HEK293 (cell line): ENCODE measurements around the gene TRAF2.

Experiments used
- EGR2 ChIP-seq: fragments of 450-650 bp; formaldehyde crosslinking; IDR thresholded peaks from 2 replicates; pipeline ENCODE4 v1.5.1; 2016; ENCODE audit warnings: low read depth, missing biosample characterization, missing genetic modification characterization
- KLF16 ChIP-seq: fragments of 450-650 bp; formaldehyde crosslinking; IDR thresholded peaks from 2 replicates; pipeline ENCODE4 v1.5.1; 2017; ENCODE audit warnings: missing biosample characterization, missing genetic modification characterization
- SALL2 ChIP-seq: fragments of 450-650 bp; formaldehyde crosslinking; IDR thresholded peaks from 2 replicates; pipeline ENCODE4 v1.5.0; 2017; ENCODE audit warnings: missing biosample characterization, mild to moderate bottlenecking, missing genetic modification characterization, borderline replicate concordance
- SP3 ChIP-seq: fragments of 450-650 bp; formaldehyde crosslinking; IDR thresholded peaks from 2 replicates; pipeline ENCODE4 v1.5.1; 2016; ENCODE audit warnings: missing biosample characterization, missing genetic modification characterization
- TRIM28 ChIP-seq: IDR thresholded peaks from 2 replicates; pipeline ENCODE4 v1.6.1; 2011; ENCODE audit warnings: low read length, control low read depth, borderline replicate concordance
- ZBTB48 ChIP-seq: fragments of 450-650 bp; formaldehyde crosslinking; IDR thresholded peaks from 2 replicates; pipeline ENCODE4 v1.5.1; 2016; ENCODE audit warnings: missing biosample characterization, missing genetic modification characterization
- ZBTB8A ChIP-seq: fragments of 450-650 bp; formaldehyde crosslinking; IDR thresholded peaks from 2 replicates; pipeline ENCODE4 v1.5.1; 2016; ENCODE audit warnings: missing biosample characterization, missing genetic modification characterization
- ZNF114 ChIP-seq: fragments of 450-650 bp; formaldehyde crosslinking; IDR thresholded peaks from 2 replicates; pipeline ENCODE4 v1.5.0; 2017; ENCODE audit warnings: missing biosample characterization, missing genetic modification characterization
- ZNF155 ChIP-seq: fragments of 450-650 bp; formaldehyde crosslinking; IDR thresholded peaks from 2 replicates; pipeline ENCODE4 v1.5.1; 2016; ENCODE audit warnings: missing biosample characterization, missing genetic modification characterization
- ZNF174 ChIP-seq: fragments of 450-650 bp; formaldehyde crosslinking; IDR thresholded peaks from 2 replicates; pipeline ENCODE4 v1.5.0; 2017; ENCODE audit warnings: missing biosample characterization, mild to moderate bottlenecking, missing genetic modification characterization
- ZNF214 ChIP-seq: fragments of 450-650 bp; formaldehyde crosslinking; IDR thresholded peaks from 2 replicates; pipeline ENCODE4 v1.5.1; 2017; ENCODE audit warnings: missing biosample characterization, mild to moderate bottlenecking, missing genetic modification characterization, borderline replicate concordance
- ZNF239 ChIP-seq: fragments of 450-650 bp; formaldehyde crosslinking; IDR thresholded peaks from 2 replicates; pipeline ENCODE4 v1.5.1; 2016; ENCODE audit warnings: missing biosample characterization, missing genetic modification characterization
- ZNF302 ChIP-seq: fragments of 450-650 bp; formaldehyde crosslinking; IDR thresholded peaks from 2 replicates; pipeline ENCODE4 v1.5.1; 2016; ENCODE audit warnings: missing biosample characterization, missing genetic modification characterization, low read depth
- ZNF366 ChIP-seq: fragments of 450-650 bp; formaldehyde crosslinking; conservative IDR thresholded peaks from 2 replicates; pipeline ENCODE4 v1.5.1; 2016; ENCODE audit warnings: missing biosample characterization, missing genetic modification characterization
- ZNF391 ChIP-seq: fragments of 450-650 bp; formaldehyde crosslinking; IDR thresholded peaks from 2 replicates; pipeline ENCODE4 v1.5.1; 2016; ENCODE audit warnings: low read depth, missing biosample characterization, missing genetic modification characterization, borderline replicate concordance
- ZNF423 ChIP-seq: fragments of 450-650 bp; formaldehyde crosslinking; IDR thresholded peaks from 2 replicates; pipeline ENCODE4 v1.5.1; 2016; ENCODE audit warnings: missing biosample characterization, missing genetic modification characterization
- ZNF530 ChIP-seq: fragments of 450-650 bp; formaldehyde crosslinking; IDR thresholded peaks from 2 replicates; pipeline ENCODE4 v1.5.1; 2016; ENCODE audit warnings: low read depth, missing biosample characterization, missing genetic modification characterization
- ZNF561 ChIP-seq: fragments of 450-650 bp; IDR thresholded peaks from 2 replicates; pipeline ENCODE4 v1.5.1; 2018; ENCODE audit warnings: missing biosample characterization, missing genetic modification characterization, borderline replicate concordance
- ZNF596 ChIP-seq: fragments of 450-650 bp; IDR thresholded peaks from 2 replicates; pipeline ENCODE4 v1.5.0; 2018; ENCODE audit warnings: missing biosample characterization, mild to moderate bottlenecking, missing genetic modification characterization, moderate library complexity
- ZNF610 ChIP-seq: fragments of 450-650 bp; formaldehyde crosslinking; IDR thresholded peaks from 2 replicates; pipeline ENCODE4 v1.5.1; 2016; ENCODE audit warnings: missing biosample characterization, missing genetic modification characterization, borderline replicate concordance
- ZNF624 ChIP-seq: fragments of 450-650 bp; formaldehyde crosslinking; IDR thresholded peaks from 2 replicates; pipeline ENCODE4 v1.5.1; 2017; ENCODE audit warnings: missing biosample characterization, missing genetic modification characterization
- ZNF670 ChIP-seq: fragments of 450-650 bp; formaldehyde crosslinking; IDR thresholded peaks from 2 replicates; pipeline ENCODE4 v1.5.1; 2016; ENCODE audit warnings: missing biosample characterization, missing genetic modification characterization, low read depth
- ZNF677 ChIP-seq: fragments of 450-650 bp; IDR thresholded peaks from 2 replicates; pipeline ENCODE4 v1.5.0; 2018; ENCODE audit warnings: missing biosample characterization, mild to moderate bottlenecking, missing genetic modification characterization, moderate library complexity
- ZNF76 ChIP-seq: fragments of 450-650 bp; formaldehyde crosslinking; IDR thresholded peaks from 2 replicates; pipeline ENCODE4; 2016; ENCODE audit warnings: low read depth, missing biosample characterization, missing genetic modification characterization, borderline replicate concordance
- ZNF776 ChIP-seq: fragments of 450-650 bp; formaldehyde crosslinking; IDR thresholded peaks from 2 replicates; pipeline ENCODE4 v1.5.0; 2017; ENCODE audit warnings: missing biosample characterization, missing genetic modification characterization, borderline replicate concordance
- ZNF792 ChIP-seq: fragments of 450-650 bp; formaldehyde crosslinking; IDR thresholded peaks from 2 replicates; pipeline ENCODE4 v1.5.1; 2016; ENCODE audit warnings: missing biosample characterization, missing genetic modification characterization
- TF ChIP-seq, protein P1 (sequence below): fragments of 450-650 bp; formaldehyde crosslinking; IDR thresholded peaks from 2 replicates; pipeline ENCODE4 v1.5.1; 2016; ENCODE audit warnings: missing biosample characterization, missing genetic modification characterization, borderline replicate concordance
- TF ChIP-seq, protein P2 (sequence below): fragments of 450-650 bp; formaldehyde crosslinking; IDR thresholded peaks from 2 replicates; pipeline ENCODE4 v1.5.1; 2017; ENCODE audit warnings: missing biosample characterization, missing genetic modification characterization
- TF ChIP-seq, protein P3 (sequence below): fragments of 450-650 bp; formaldehyde crosslinking; IDR thresholded peaks from 2 replicates; pipeline ENCODE4 v1.5.1; 2016; ENCODE audit warnings: missing biosample characterization, missing genetic modification characterization
- TF ChIP-seq, protein P4 (sequence below): fragments of 450-650 bp; formaldehyde crosslinking; IDR thresholded peaks from 2 replicates; pipeline ENCODE4 v1.5.1; 2016; ENCODE audit warnings: missing biosample characterization, missing genetic modification characterization, borderline replicate concordance

Gene TRAF2

DNA sequence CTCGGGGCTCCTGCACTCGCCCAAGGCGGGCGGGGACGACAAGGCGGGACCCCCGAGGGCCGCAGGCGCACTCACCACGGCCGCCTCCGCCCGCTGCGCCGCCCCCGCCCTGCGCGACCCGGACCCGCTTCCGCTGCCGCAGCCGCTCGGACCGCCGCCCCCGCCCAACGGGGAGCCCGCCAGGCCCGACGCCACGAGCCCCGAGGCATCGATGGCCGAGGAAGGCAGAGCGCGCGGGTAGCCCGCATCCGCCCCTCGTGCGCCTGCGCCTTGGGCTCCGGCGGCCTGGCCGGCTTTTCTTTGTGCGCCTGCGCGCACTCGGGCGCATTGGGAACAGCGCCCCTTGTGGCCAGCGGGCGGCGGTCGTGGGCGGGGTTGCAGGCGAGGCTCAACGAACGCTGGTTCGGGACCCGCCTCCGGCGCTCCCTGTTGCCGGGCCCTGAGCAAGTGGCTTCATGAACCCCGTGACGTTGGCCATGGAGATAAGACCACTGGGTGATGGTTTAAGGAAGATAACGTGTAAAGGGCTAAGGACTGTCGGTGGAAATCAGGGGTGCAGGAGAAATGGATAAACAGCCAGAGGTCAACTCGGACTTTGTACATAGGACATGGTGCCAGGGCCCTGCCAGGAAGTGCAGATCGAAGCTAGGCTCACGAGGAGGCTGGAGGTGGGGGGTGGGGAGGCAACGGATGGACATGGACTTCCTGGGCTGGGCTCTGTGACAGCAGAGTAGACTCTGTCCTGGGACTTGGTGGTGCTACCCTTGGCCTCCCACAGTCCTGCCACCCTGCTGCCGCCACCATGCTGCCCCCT is 58.4 kb downstream of the TRAF2 start, which contains the start of the genes C8G and FBXW5 (continued):
- TF ChIP-seq, protein P1, sequence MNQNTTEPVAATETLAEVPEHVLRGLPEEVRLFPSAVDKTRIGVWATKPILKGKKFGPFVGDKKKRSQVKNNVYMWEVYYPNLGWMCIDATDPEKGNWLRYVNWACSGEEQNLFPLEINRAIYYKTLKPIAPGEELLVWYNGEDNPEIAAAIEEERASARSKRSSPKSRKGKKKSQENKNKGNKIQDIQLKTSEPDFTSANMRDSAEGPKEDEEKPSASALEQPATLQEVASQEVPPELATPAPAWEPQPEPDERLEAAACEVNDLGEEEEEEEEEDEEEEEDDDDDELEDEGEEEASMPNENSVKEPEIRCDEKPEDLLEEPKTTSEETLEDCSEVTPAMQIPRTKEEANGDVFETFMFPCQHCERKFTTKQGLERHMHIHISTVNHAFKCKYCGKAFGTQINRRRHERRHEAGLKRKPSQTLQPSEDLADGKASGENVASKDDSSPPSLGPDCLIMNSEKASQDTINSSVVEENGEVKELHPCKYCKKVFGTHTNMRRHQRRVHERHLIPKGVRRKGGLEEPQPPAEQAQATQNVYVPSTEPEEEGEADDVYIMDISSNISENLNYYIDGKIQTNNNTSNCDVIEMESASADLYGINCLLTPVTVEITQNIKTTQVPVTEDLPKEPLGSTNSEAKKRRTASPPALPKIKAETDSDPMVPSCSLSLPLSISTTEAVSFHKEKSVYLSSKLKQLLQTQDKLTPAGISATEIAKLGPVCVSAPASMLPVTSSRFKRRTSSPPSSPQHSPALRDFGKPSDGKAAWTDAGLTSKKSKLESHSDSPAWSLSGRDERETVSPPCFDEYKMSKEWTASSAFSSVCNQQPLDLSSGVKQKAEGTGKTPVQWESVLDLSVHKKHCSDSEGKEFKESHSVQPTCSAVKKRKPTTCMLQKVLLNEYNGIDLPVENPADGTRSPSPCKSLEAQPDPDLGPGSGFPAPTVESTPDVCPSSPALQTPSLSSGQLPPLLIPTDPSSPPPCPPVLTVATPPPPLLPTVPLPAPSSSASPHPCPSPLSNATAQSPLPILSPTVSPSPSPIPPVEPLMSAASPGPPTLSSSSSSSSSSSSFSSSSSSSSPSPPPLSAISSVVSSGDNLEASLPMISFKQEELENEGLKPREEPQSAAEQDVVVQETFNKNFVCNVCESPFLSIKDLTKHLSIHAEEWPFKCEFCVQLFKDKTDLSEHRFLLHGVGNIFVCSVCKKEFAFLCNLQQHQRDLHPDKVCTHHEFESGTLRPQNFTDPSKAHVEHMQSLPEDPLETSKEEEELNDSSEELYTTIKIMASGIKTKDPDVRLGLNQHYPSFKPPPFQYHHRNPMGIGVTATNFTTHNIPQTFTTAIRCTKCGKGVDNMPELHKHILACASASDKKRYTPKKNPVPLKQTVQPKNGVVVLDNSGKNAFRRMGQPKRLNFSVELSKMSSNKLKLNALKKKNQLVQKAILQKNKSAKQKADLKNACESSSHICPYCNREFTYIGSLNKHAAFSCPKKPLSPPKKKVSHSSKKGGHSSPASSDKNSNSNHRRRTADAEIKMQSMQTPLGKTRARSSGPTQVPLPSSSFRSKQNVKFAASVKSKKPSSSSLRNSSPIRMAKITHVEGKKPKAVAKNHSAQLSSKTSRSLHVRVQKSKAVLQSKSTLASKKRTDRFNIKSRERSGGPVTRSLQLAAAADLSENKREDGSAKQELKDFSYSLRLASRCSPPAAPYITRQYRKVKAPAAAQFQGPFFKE (tag by site-specific recombination): peak; percentile 58; the same call in 1 of the 2 replicates
- TF ChIP-seq ZNF610 (tag by site-specific recombination): no peak
- no peak for TF ChIP-seq KLF16 (tag by site-specific recombination)
- TF ChIP-seq, protein P2, sequence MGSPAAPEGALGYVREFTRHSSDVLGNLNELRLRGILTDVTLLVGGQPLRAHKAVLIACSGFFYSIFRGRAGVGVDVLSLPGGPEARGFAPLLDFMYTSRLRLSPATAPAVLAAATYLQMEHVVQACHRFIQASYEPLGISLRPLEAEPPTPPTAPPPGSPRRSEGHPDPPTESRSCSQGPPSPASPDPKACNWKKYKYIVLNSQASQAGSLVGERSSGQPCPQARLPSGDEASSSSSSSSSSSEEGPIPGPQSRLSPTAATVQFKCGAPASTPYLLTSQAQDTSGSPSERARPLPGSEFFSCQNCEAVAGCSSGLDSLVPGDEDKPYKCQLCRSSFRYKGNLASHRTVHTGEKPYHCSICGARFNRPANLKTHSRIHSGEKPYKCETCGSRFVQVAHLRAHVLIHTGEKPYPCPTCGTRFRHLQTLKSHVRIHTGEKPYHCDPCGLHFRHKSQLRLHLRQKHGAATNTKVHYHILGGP: no peak
- peak; percentile 66 for TF ChIP-seq SP3 (tag by site-specific recombination)
- TF ChIP-seq, protein P3, sequence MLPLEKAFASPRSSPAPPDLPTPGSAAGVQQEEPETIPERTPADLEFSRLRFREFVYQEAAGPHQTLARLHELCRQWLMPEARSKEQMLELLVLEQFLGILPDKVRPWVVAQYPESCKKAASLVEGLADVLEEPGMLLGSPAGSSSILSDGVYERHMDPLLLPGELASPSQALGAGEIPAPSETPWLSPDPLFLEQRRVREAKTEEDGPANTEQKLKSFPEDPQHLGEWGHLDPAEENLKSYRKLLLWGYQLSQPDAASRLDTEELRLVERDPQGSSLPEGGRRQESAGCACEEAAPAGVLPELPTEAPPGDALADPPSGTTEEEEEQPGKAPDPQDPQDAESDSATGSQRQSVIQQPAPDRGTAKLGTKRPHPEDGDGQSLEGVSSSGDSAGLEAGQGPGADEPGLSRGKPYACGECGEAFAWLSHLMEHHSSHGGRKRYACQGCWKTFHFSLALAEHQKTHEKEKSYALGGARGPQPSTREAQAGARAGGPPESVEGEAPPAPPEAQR (tag by site-specific recombination): no peak
- no peak for TF ChIP-seq ZNF677 (tag by site-specific recombination)
- TF ChIP-seq ZNF776 (tag by site-specific recombination): no peak
- TF ChIP-seq ZNF391: no peak; the same call in 1 of the 2 replicates
- TF ChIP-seq ZBTB48 (tag by site-specific recombination): no peak
- peak; percentile 82 for TF ChIP-seq EGR2 (tag by site-specific recombination)
- no peak for TF ChIP-seq ZNF596 (tag by site-specific recombination)
- 0 out of 2 replicates have a peak, but pooled peaks have one; percentile 68 for TF ChIP-seq ZNF561 (tag by site-specific recombination)
- TF ChIP-seq ZNF155 (tag by site-specific recombination): no peak
- peak; percentile 87 for TF ChIP-seq ZBTB8A (tag by site-specific recombination)
- no peak for TF ChIP-seq ZNF792 (tag by site-specific recombination)
- peak; percentile 50; the same call in 1 of the 2 replicates for TF ChIP-seq ZNF76 (tag by site-specific recombination)
- no peak for TF ChIP-seq TRIM28
- no peak for TF ChIP-seq ZNF114
- TF ChIP-seq ZNF174: no peak
- TF ChIP-seq ZNF670 (tag by site-specific recombination): no peak
- no peak for TF ChIP-seq ZNF366 (tag by site-specific recombination)
- TF ChIP-seq, protein P4, sequence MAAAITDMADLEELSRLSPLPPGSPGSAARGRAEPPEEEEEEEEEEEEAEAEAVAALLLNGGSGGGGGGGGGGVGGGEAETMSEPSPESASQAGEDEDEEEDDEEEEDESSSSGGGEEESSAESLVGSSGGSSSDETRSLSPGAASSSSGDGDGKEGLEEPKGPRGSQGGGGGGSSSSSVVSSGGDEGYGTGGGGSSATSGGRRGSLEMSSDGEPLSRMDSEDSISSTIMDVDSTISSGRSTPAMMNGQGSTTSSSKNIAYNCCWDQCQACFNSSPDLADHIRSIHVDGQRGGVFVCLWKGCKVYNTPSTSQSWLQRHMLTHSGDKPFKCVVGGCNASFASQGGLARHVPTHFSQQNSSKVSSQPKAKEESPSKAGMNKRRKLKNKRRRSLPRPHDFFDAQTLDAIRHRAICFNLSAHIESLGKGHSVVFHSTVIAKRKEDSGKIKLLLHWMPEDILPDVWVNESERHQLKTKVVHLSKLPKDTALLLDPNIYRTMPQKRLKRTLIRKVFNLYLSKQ (tag by site-specific recombination): no peak
- TF ChIP-seq ZNF214: no peak
- TF ChIP-seq ZNF624 (tag by site-specific recombination): no peak
- no peak for TF ChIP-seq ZNF530 (tag by site-specific recombination)
- TF ChIP-seq ZNF423 (tag by site-specific recombination): no peak
- TF ChIP-seq ZNF239 (tag by site-specific recombination): no peak
- no peak for TF ChIP-seq ZNF302
- TF ChIP-seq SALL2: no peak
